Putamen (tissue), 1 donor: ENCODE data around the gene MPL.
A peak's percentile ranks its signal among the peaks of the same experiment; 100 is the strongest.

ENCODE experiments used
- DNase-seq: peaks from one replicate; pipeline ENCODE4 v3.0.0-alpha.2; 2016; ENCODE audit warnings: low spot score

The MPL gene

DNA sequence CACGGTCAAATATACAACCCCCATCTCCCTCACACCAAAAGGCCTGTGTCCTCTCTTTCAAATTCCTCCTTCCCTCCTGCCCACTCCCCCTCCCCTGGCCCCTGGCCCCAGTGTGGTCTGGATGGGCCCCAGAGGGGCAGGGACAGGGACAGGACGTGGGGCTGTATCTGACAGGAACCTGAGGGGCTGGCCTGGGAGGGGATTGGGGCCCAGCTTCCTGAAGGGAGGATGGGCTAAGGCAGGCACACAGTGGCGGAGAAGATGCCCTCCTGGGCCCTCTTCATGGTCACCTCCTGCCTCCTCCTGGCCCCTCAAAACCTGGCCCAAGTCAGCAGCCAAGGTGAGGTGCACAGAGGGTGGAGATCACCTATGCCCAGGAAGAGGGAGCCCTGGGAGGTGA lies at the start of gene MPL:
MPL (plus strand) TSS at position 231 of the 400 bp plus-strand sequence; CDS start at position 262, 31 bp downstream.
- no peak for DNase-seq

DNA sequence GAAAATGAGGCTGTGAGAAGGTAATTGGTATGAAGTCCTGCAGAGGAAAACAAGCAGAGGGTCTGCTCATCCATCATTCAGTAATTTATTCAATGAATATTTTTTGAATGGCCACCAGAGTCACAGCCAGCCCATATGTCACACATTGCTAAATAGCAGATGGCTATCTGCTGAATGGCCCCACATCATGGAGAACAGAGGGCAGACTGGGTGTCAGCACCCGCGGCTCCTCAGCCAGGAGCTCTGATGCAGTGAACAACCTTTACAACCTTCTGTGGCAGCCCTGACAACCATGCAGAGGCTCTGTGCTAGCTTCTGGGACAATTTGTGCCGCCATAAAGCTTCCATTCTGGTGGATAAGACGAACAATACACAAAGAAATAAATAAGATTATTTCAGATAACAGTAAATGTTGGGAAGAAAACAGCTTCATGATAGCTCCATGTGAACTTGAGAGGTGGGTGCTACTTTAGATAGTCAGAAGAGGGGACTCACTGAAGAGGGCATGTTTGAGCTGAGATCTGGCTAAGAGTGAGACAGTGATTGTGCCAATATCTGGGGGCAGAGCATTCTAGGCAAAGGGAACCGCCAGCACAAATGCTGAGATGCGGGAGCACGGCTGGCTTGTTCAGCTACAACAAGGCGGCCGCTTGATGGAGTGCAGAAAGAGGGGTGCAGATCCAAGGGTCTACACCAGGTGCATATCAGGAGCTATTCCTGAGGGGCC lies 49.4 kb upstream of the MPL start:
- DNase-seq = no peak

DNA sequence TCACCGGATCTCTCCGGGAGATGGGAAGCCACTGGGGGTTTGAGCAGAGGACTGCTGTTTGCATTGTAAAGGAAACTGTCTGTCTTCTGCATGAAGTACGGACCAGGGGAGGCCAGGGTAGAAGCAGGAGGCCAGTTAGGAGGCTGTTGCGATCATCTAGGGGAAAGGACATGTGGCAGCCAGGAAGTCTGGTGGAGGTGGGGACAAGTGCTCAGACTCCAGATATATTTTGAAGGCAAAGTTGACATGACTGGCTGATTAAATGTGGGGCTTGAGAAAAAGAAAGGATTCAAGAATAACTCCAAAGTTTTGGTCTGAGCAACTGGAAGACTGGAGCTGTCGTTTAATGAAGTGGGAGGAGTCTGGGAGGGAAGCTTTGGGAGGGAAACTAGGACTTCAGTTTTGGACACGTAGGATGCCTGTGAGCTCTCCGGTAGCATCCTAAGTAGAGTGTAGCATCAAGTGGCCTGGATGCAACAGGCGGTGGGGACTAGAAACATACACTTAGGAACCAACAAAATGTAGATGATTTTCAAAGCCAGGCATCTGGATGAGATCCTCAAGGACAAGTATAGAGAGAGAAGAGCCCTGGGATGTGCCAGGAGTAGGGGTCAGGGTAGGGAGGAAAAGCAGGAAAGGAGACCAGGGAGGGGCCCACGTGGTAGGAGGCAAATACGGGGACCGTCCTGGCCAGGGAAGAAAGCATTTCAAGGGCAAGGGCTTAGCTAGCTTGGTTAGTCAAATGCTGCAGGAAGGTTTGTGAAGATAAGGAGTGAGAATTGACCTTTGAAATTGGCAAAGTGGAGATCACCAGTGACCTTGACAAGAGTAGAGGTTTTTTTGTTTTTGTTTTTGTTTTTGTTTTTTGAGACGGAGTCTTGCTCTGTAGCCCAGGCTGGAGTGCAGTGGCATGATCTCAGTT lies 48.6 kb upstream of the MPL start:
- DNase-seq = no peak

DNA sequence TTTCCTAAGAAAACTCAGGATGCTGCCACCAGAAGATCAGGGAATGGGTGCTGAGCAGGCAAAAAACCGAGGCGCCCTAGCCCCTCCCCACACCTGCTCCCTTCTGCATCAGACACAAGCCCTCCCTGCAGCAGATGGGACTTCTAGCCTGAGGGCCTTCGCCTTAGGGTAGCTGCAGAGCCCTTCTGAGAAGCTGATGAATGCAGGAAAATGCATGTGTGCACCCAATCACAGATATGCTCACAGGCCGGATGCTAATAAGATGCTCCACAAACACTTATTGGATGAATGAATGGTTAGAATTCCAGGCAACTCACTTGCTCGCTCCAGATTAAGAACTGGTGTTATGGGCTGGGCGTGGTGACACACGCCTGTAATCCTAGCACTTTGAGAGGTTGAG lies 45.4 kb upstream of the MPL start:
- DNase-seq = no peak

DNA sequence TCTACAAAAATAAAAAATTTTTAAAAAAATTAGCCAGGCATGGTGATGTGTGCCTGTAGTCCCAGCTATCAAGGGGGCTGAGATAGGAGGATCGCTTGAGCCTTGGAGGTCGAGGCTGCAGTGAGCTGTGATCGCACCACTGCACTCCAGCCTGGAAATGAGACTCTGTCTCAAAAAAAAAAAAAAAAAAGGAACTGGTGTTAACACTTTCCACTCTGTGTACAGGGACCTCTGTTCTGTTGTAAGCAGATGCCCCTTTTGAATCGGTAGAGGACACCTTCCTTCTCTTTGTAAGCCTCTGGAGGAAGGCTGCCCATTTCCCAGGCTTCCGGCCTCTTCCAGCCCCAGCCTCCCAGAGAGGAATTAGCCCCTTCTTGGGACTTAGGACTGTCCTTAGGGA lies 44.9 kb upstream of the MPL start:
- no peak for DNase-seq

DNA sequence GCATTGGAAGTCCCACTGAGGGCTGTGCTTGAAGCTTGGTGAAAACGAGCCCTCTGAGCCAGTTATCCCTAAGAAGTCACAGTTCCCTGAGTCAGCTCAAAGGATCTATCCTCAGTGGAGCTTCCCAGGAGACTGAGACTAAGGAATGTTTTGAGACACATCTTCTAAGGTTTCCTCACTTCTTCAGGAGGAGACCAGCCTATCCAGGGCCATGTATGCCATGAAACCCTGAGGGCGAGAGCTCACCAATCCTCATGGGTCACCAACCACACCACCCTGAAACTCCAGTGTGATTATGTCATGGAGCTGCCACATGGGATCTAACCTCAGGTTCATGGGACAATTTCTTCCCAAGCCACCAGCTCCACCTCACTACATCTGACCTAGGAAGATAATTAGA lies 44.4 kb upstream of the MPL start:
- DNase-seq = no peak

DNA sequence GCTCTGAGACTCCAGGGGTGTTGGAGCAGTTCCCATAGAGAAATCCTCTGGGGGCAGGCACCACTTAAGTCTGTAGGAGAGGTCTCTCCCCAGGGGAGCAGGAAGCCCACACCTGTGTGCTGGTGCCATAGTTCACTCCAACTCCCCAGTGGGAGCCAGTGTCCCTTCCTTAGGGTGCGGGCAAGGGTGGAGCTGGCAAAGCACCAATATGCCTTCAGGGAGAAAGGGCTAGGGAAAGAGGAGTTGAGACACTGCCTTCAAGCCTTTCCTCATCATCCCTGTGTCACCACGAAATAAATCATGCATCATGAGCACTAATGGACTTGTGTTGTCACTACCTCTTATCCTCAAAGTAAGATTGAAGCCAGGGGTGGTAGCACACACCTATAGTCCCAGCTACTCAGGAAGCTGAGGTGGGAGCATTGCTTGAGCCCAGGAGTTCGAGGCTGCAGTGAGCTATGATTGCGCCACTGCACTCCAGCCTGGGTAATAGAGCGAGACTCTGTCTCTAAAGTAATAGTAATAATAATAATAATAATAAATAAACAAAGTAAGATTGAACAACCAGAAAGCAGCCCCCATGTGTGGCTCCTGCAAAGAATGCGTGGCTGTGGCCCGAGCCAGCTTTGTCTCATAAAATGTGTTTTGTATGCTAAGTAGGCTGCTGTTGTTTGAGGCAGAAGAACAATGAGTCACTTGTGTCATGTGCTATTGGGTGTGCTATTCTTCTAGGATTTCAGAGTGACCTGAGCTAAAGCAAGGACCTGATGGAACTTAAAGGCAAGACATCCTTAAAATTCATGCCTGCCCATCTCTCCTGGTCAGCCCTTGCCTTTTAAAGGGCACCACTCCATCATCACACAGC lies 43.5 kb upstream of the MPL start:
- DNase-seq = peak; percentile 92

DNA sequence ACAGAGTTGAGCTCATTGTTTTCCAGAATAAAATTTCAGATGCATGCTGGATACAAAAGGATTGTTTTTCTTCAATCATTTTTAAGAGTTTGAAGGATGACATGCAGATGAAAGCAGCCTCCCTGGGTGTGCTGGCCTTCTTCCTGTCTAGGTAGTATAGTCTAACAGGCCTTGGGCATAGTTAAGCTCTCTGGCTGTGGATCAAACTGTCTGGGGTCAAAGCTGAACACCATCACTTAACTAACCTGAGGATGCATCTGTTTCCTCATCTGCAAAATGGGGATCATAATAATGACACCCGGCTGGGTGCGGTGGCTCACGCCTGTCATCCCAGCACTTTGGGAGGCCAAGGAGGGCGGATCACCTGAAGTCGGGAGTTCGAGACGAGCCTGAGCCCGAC lies 42.9 kb upstream of the MPL start:
- no peak for DNase-seq

DNA sequence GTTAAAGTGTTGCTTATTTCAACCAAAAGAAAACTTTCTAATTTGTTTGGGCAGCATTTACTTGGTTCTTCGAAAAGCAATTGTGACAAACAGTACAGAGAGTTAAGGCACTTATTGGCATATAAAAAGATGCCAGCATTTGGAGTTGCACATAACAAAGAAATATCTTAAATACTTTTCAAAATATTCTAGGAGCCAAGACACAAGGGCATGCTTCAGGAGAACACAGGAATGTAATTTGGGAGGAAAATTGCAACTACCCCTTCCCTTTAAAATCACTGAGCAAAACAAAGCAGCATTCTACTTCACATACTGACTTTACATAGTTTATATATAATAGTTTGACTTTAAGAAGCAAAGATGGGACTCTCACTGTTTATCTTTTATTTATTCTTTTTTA lies 41.4 kb upstream of the MPL start:
- no peak for DNase-seq

DNA sequence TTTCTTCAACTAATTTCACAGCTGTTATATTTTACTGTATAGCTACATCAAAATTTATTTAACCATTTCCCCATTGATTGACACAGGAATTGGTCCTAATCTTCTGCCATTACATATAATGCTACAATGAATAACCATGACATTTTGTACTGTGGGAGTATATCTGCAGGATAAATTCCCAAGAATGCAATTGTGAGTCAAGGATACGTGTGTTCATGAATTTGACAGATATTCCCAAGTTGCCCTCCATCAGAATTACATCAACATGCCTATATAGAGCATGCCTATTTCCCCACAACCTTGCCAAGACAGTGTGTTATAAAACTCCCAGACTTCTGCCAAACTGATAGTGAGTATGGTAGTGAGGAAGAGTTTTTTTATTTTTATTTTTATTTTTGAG lies 39.6 kb upstream of the MPL start:
- DNase-seq = no peak

DNA sequence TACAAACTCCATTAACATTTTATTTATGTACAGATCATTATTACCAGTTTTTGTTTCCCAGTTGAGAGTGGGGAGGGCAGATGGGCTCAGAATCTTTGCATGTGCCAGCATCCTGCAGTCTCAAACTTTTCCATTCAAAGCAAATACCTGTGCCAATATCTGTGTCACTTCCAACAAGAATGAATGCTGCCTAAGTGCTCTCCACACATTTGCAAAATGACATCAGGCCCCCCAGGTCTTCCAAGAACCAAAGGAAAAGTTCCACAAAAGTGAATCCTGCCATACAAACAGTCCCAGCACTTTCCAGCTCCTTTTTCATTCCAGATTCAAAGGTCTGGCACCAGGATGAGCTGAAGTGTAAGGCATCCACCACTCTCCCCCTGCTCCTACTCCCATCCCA lies 38.5 kb upstream of the MPL start:
- no peak for DNase-seq

DNA sequence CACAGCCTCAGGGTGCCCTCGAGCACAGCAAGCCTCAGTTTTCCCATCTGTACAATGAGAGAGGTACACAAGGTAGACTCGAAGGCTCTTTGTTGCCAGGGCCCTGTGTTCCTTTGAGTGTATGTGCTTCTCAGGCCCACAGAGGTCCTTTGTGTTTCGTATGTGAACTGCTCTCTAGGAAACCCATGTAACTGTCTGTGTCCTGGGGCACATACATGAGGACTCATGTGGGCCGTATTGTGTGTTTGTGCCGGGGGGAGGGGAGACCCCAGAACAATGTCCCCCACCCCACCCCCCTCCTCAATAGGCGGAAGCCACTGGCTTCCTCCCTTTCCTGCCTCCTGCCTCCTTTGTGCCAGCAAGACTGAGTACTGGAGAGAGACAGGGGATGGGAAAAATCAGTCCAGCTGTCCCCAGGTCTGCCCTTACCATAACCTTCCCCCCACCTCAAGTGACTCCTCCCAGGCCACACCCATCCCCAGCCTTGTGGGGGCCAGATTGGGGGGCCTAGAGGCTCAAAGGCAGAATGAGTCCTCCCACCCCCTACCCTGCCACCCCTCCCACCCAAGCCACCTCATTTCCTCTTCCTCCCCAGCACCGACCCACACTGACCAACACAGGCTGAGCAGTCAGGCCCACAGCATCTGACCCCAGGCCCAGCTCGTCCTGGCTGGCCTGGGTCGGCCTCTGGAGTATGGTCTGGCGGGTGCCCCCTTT lies 37.1 kb upstream of the MPL start, which contains the start of gene TIE1:
TIE1 (plus strand) TSS at position 605 of the 717 bp plus-strand sequence; CDS start at position 695, 90 bp downstream.
- DNase-seq = no peak

DNA sequence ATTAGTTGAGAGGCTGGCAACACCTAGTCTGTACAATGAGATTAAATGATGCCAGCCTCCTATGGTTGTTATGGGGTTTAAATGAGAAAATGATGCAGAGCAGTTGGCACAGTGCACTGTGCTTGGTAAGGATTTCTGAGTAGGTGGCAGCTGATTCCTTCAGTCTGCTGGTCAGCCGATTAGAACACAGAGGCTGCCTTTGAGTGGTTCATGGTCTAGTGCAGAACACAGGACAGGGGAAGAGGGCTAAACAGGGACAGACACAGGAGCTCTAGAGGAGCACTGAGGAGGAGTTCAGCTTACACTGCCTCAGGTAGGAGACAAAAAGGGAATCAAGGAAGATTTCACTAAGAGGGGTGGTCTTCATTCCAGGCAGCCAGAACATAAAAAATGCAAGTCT lies 35.4 kb upstream of the MPL start:
- DNase-seq = no peak

DNA sequence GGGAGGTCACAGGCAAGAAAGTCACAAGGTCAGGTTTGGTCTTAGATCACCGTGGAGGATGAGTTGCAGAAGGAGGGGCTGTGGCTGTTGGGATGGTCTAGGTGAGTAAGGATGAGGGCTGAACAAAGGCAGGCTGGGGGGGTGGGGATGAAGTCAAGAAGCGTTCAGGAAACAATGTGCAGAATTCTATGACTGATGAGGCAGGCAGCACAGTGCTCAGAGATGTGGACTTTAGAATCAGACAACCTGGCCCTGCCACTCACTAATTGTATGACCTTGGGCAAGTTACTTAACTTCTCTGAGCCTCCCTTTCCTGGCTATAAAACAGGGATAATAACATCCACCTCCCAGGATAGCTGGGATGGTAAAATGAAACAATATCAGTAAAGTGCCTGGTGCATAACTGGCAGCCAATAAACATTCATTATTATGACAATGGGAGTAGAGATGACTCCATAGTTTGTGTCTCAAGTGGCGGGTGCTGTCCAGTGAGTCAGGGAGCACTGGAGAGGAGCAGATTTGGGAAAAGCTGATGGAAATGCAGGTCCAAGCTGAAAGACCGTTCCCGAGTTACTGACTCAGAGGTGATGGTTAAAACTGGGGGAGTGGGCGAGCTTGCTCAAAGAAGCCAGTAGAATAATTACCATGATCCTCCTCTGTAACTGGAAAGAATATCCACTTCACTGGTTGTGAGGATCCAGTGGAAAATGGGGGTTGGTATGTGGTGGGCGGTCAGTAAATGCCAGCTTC lies 34.7 kb upstream of the MPL start:
- no peak for DNase-seq

DNA sequence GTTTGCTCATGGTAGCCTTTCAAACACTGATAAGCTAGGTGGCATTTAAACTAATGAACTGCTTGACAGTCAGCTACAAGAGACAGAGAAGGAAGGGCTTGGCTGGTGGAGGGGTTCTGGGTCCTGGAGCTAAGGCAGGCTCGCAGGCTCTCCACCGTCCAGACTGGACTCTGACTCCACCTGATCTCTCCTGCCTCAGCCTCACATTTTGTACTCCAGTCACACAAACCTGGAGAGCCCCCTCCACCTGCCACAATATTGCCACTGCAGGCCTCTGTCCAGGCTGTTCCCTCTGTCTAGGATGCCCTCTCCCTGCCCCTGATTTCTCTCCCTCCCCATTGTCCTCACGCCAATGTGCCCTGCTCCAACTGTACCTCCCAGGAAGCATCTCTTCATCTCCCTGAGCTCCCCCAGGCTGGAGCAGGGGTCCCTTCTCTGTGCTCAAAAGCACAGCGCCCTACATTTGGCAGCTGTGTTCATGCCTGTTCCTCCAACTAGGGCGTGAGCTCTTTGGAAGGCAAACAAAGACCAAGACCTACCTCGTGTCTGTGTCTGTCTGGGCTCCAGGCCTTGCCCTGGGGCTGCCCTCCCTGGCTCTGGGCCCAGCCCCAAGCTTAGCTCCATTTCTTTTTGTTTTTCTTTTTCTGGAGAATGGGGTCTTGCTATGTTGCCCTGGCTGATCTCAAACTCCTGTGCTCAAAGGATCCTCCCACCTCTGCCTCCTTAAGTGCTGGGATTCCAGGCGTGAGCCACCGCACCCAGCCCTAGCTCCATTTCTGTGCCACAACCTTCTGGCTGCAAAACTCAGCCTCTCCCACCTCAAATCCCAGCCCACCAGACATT lies 33.9 kb upstream of the MPL start:
- no peak for DNase-seq

DNA sequence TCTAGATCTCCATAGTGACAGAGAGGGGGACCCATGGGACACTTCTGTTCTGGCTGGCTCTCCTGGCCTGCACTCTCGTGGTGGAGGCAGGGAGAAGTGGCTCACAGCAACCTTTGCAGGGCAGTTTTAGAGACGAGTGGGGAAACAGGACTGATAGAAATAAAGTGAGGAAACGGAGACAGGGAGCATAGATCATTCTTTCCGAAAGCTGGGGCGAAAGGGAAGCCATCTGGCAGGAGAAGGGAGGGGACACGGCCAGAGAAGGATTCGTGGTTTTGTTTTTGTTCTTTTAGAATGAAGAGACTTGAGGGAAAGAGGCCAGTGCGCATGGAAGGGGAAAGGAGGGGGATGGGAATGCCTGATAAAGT lies 33.3 kb upstream of the MPL start:
- no peak for DNase-seq

DNA sequence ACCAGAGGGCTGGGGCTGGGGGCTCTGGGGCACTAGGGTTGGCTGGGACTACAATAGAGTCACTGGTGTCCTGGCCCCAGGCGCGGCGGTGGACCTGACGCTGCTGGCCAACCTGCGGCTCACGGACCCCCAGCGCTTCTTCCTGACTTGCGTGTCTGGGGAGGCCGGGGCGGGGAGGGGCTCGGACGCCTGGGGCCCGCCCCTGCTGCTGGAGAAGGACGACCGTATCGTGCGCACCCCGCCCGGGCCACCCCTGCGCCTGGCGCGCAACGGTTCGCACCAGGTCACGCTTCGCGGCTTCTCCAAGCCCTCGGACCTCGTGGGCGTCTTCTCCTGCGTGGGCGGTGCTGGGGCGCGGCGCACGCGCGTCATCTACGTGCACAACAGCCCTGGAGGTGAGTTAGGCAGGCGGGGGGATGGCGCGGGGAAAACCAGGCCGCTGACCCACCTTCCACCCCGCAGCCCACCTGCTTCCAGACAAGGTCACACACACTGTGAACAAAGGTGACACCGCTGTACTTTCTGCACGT lies 32.8 kb upstream of the MPL start:
- DNase-seq = no peak

DNA sequence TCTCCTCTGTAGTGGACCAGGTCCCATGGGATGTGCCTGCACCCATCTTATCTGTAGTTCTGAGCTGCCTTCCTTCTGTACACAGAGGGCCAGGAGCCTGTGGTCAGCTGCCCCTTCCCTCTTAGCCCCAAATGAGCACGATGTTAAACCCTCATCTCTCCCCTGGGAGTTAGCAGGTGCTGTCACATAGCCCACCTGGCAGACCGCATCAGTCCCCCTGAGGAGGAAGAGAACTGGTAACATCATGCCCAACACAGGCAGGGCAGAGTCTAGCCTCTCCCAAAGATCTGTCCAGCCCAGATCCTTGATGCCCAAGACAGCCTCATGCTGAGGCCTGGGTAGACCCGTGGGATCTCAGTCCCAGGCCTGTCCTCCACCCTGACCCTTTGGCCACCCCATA lies 32.2 kb upstream of the MPL start:
- DNase-seq = no peak

DNA sequence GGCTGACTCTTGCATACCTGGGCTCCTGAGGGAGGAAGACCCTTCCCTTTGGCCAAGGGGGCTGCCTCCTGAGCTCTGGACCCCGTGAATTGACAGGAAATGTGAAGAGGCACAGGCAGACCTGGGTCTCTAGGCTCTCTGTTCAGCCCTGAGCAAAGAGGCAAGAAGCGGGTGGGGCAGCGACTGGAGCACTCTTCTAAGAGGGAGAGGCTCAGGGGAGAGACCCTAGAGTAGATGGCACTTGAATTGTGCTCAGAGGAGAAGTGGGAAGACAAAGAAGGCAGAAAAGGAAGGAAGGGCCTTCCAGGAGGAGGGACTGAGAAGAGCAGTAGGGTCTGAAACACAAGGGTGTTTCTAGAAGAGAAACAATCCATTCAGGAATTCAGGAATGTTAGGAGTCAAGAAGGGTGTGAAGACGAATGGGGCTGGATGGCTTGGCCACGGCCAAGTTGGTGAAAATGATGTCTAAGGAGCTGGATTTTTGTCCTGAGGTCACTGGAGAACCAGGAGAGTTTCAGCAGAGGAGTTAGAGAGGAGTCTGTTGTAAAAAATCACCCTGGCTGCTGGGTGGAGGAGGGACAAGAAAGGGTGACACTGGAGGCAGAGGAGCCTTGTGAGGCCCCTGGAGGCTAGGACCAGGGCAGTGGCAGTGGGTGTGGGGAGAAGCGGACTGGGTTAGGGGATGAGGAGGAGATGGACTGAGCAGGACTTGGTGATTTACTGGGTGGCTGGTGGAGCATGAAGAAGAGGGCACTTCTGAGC lies 31.5 kb upstream of the MPL start:
- no peak for DNase-seq
